ENCODE results near the gene PITX3.

- TF ChIP-seq NR3C1 (CRISPR knock-in tag; conservative IDR thresholded peaks at IDR 0.05; ENCODE audit: low read depth) (no peak), CTCF (IDR thresholded peaks at IDR 0.05) (peak; percentile 78), CREB1 (CRISPR knock-in tag; IDR thresholded peaks at IDR 0.05) (no peak), MYBL2 (CRISPR knock-in tag; IDR thresholded peaks at IDR 0.05) (no peak), ZBTB21 (CRISPR knock-in tag; IDR thresholded peaks at IDR 0.05; ENCODE audit: borderline replicate concordance) (no peak), HMGXB4 (CRISPR knock-in tag; IDR thresholded peaks at IDR 0.05) (no peak), CBFB (CRISPR knock-in tag; IDR thresholded peaks at IDR 0.05; ENCODE audit: low read depth) (no peak), JUN (CRISPR knock-in tag; IDR thresholded peaks at IDR 0.05) (no peak), ATF3 (CRISPR knock-in tag; conservative IDR thresholded peaks at IDR 0.05) (no peak), FOXK1 (CRISPR knock-in tag; IDR thresholded peaks at IDR 0.05) (no peak), ATF1 (CRISPR knock-in tag; IDR thresholded peaks at IDR 0.05) (no peak), ZNF121 (CRISPR knock-in tag; IDR thresholded peaks at IDR 0.05) (no peak)
- TF ChIP-seq, protein P1, sequence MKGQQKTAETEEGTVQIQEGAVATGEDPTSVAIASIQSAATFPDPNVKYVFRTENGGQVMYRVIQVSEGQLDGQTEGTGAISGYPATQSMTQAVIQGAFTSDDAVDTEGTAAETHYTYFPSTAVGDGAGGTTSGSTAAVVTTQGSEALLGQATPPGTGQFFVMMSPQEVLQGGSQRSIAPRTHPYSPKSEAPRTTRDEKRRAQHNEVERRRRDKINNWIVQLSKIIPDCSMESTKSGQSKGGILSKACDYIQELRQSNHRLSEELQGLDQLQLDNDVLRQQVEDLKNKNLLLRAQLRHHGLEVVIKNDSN (CRISPR knock-in tag; IDR thresholded peaks at IDR 0.05): 0 out of 2 replicates have a peak, but pooled peaks have one; percentile 14
- TF ChIP-seq, protein P2, sequence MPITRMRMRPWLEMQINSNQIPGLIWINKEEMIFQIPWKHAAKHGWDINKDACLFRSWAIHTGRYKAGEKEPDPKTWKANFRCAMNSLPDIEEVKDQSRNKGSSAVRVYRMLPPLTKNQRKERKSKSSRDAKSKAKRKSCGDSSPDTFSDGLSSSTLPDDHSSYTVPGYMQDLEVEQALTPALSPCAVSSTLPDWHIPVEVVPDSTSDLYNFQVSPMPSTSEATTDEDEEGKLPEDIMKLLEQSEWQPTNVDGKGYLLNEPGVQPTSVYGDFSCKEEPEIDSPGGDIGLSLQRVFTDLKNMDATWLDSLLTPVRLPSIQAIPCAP (CRISPR knock-in tag; IDR thresholded peaks at IDR 0.05): no peak
Observed at GRCh38 chr10:102229810-102230263, 11.5 kb downstream of the PITX3 start.
